ENCODE measurements around the gene TIMP3. TPM values are rescaled to one million over a fixed set of nuclear protein-coding genes. Genes with fewer than 3 reads are reported as not detected.

The TIMP3 gene
- total RNA-seq, 1 experiment from 2014 or later: 0.87 TPM

DNA sequence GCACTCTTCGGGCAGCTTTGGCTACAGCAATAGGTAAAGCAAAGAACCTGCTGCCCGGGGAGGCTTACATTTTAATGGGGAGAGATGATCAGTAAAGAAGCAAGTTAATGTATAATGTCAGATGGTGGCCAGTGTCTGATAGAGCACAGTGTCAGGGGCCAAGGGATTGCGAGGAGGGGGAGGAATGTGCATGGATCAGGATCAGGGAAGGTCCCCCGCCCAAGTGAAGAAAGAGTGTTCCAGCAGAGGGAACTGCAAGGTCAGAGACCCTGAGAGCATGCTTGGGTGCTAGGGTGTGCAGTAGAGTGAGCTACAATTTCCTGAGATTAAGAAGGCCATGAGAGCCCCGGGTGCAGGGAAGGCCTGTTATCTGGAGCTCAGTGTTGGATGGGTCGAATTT is 39.7 kb downstream of the TIMP3 start:
- Histone ChIP-seq H3K56ac (ENCODE audit: insufficient read length, low read depth, low read length) (no peak overlapping the region), H3K4me1 (ENCODE audit: insufficient read depth, low read length) (no peaks in the 10 kb centered on the region), H3T11ph (ENCODE audit: low read length) (no peak overlapping the region), H2AK5ac (ENCODE audit: insufficient read length, low read length) (no peak overlapping the region), H4K91ac (ENCODE audit: insufficient read length, low read depth, low read length) (no peak overlapping the region), H2BK15ac (ENCODE audit: low read depth, low read length) (no peak overlapping the region), H3K79me1 (ENCODE audit: insufficient read depth, low read depth, low read length, poor library complexity, severe bottlenecking) (no peaks in the 10 kb centered on the region), H3K79me2 (ENCODE audit: insufficient read depth, low read length) (no peaks in the 10 kb centered on the region), H2BK120ac (ENCODE audit: low read depth, low read length, poor library complexity, severe bottlenecking) (no peak overlapping the region), H3K27me3 (ENCODE audit: insufficient read depth, low read length) (no peaks in the 10 kb centered on the region), H2BK12ac (ENCODE audit: insufficient read length, low read depth, low read length) (no peak overlapping the region), H3K18ac (ENCODE audit: insufficient read length, low read depth, low read length) (no peak overlapping the region), H3K14ac (ENCODE audit: insufficient read depth, low read length) (no peak overlapping the region), H3K23ac (ENCODE audit: insufficient read length, low read depth, low read length) (no peak overlapping the region), H2BK5ac (ENCODE audit: insufficient read length, low read length) (no peak overlapping the region), H3K23me2 (ENCODE audit: insufficient read length, low read depth, low read length, poor library complexity, severe bottlenecking) (no peaks in the 10 kb centered on the region), H4K20me1 (ENCODE audit: control insufficient read depth, insufficient read depth, insufficient read length) (no peaks in the 10 kb centered on the region), H3K4me2 (ENCODE audit: insufficient read depth, insufficient read length, low read length) (no peak overlapping the region), H3K9me3 (ENCODE audit: control insufficient read depth, low read depth, low read length) (no peaks in the 10 kb centered on the region), H4K5ac (ENCODE audit: insufficient read length, low read depth, low read length) (no peak overlapping the region), H2AFZ (ENCODE audit: low read length) (no peak overlapping the region), H4K8ac (replicated peaks; ENCODE audit: insufficient read length, low read depth, low read length) (no peak overlapping the region), H3K9ac (ENCODE audit: extremely low read depth, insufficient read length, low read length) (no peak overlapping the region), H2BK20ac (ENCODE audit: low read depth, low read length, poor library complexity, severe bottlenecking) (no peak overlapping the region), H3K27ac (ENCODE audit: insufficient read length, low read depth, low read length) (no peak overlapping the region), H3K4ac (ENCODE audit: low read depth, low read length) (no peak overlapping the region)
- DNase-seq: no peak
- no peaks in the 10 kb centered on the region for H3K9me3 Mint-ChIP-seq
- H3K36me3 Mint-ChIP-seq (ENCODE audit: insufficient read depth in 1 of 3, low read depth in 3 of 3): peaks cover 0 to 20% (median 8%) of the 10 kb centered on the region in 3 experiments; a peak in 4 of 7 replicates
- H3K27ac Mint-ChIP-seq: 0 out of 7 replicates have a peak overlapping the region, but pooled peaks of 1 of the 3 experiments have one; percentile 53
- H3K4me1 Mint-ChIP-seq: peaks cover 0 to 6% of the 10 kb centered on the region in 2 experiments; a peak in 2 of 4 replicates
- H3K27me3 Mint-ChIP-seq (ENCODE audit: low read depth): peaks cover 1% of the 10 kb centered on the region; the same call in 1 of the 2 replicates
- no peak overlapping the region for H3K4me3 Mint-ChIP-seq
- no peak for TF ChIP-seq CTCF (conservative IDR thresholded peaks at IDR 0.05)
- WGBS (ENCODE audit: extremely low coverage, insufficient read length, low lambda C conversion rate): 100% methylated on average over 1 of the region's 6 CpGs
